Measurements from ENCODE around the gene HMG20B. TPM values are rescaled to one million over a fixed set of nuclear protein-coding genes. Genes with fewer than 3 reads are reported as not detected.

HMG20B gene
- total RNA-seq, 1 experiment from 2014 or later, result 121 TPM

- TF ChIP-seq ZBTB21 (CRISPR knock-in tag; IDR thresholded peaks at IDR 0.05; ENCODE audit: borderline replicate concordance), result no peak
- TF ChIP-seq USF1 (CRISPR knock-in tag; IDR thresholded peaks at IDR 0.05), result no peak
- no peak for TF ChIP-seq TP53 (CRISPR knock-in tag; IDR thresholded peaks at IDR 0.05)
- TF ChIP-seq OVOL2 (CRISPR knock-in tag; IDR thresholded peaks at IDR 0.05; ENCODE audit: borderline replicate concordance), result no peak
- TF ChIP-seq NFATC4 (CRISPR knock-in tag; IDR thresholded peaks at IDR 0.05), result no peak
- no peak for TF ChIP-seq MXD4 (CRISPR knock-in tag; IDR thresholded peaks at IDR 0.05; ENCODE audit: borderline replicate concordance)
- no peak for TF ChIP-seq JUN (CRISPR knock-in tag; IDR thresholded peaks at IDR 0.05)
- TF ChIP-seq ZNF138 (CRISPR knock-in tag; conservative IDR thresholded peaks at IDR 0.05), result no peak
- TF ChIP-seq KAT7 (CRISPR knock-in tag; IDR thresholded peaks at IDR 0.05; ENCODE audit: borderline replicate concordance), result no peak
- TF ChIP-seq ZNF671 (CRISPR knock-in tag; IDR thresholded peaks at IDR 0.05), result no peak
- no peak for TF ChIP-seq ZNF281 (CRISPR knock-in tag; IDR thresholded peaks at IDR 0.05)
- H3K36me3 Mint-ChIP-seq, result no peaks in the 10 kb centered on the region
- peaks cover 11% of the 10 kb centered on the region for H3K4me1 Mint-ChIP-seq
- H3K27ac Mint-ChIP-seq, result no peak overlapping the region
- ChIA-PET POLR2A (no interaction called here), CTCF (interaction anchor here (1.0 kb wide), 1 partner anchor 19 kb away, joined by 3 read pairs; the partner anchor contains the start of gene GIPC3)
- no peaks in the 10 kb centered on the region for H3K27me3 Mint-ChIP-seq (ENCODE audit: low read depth)
- H3K9me3 Mint-ChIP-seq, result no peaks in the 10 kb centered on the region
- DNase-seq (ENCODE audit: low spot score), result no peak
- no peak for ATAC-seq
- H3K4me3 Mint-ChIP-seq, result no peak overlapping the region
Measured at GRCh38 chr19:3604227-3604986, 31.7 kb downstream of the HMG20B start.

- TF ChIP-seq ZNF396 (CRISPR knock-in tag; IDR thresholded peaks at IDR 0.05; ENCODE audit: borderline replicate concordance) (no peak), CREM (CRISPR knock-in tag; IDR thresholded peaks at IDR 0.05) (no peak), ZNF219 (CRISPR knock-in tag; IDR thresholded peaks at IDR 0.05; ENCODE audit: borderline replicate concordance) (no peak), MXD4 (CRISPR knock-in tag; IDR thresholded peaks at IDR 0.05; ENCODE audit: borderline replicate concordance) (no peak)
- Mint-ChIP-seq H3K4me3 (no peak overlapping the region), H3K27ac (no peak overlapping the region), H3K4me1 (peaks cover 11% of the 10 kb centered on the region), H3K36me3 (no peaks in the 10 kb centered on the region), H3K27me3 (ENCODE audit: low read depth) (no peaks in the 10 kb centered on the region), H3K9me3 (no peaks in the 10 kb centered on the region)
- POLR2A ChIA-PET, result no interaction called here
- no peak for DNase-seq (ENCODE audit: low spot score)
- no peak for ATAC-seq
- CTCF ChIA-PET, result interaction anchor here (1.0 kb wide), 1 partner anchor 19 kb away, joined by 3 read pairs; the partner anchor contains the start of gene GIPC3
Measured at GRCh38 chr19:3604987-3605343, 32.2 kb downstream of the HMG20B start.

GRCh38 chr19:3605361-3605760, 32.6 kb downstream of the HMG20B start:
- no peak for TF ChIP-seq CREM (CRISPR knock-in tag; IDR thresholded peaks at IDR 0.05)
- no peak for TF ChIP-seq ZMAT4 (CRISPR knock-in tag; IDR thresholded peaks at IDR 0.05)
- no peak for TF ChIP-seq USF2 (CRISPR knock-in tag; IDR thresholded peaks at IDR 0.05)
- no peak for TF ChIP-seq ESRRA (CRISPR knock-in tag; IDR thresholded peaks at IDR 0.05; ENCODE audit: borderline replicate concordance)
- TF ChIP-seq ZNF416 (CRISPR knock-in tag; IDR thresholded peaks at IDR 0.05), result no peak
- no peak for TF ChIP-seq MLX (CRISPR knock-in tag; IDR thresholded peaks at IDR 0.05)
- TF ChIP-seq SP1 (CRISPR knock-in tag; conservative IDR thresholded peaks at IDR 0.05), result no peak
- TF ChIP-seq FOXP4 (CRISPR knock-in tag; IDR thresholded peaks at IDR 0.05), result no peak
- CTCF ChIA-PET, result no interaction called here
- Mint-ChIP-seq H3K36me3 (no peaks in the 10 kb centered on the region; the same call in 1 of the 2 replicates), H3K4me1 (peaks cover 11% of the 10 kb centered on the region), H3K4me3 (no peak overlapping the region), H3K27ac (no peak overlapping the region), H3K9me3 (no peaks in the 10 kb centered on the region), H3K27me3 (ENCODE audit: low read depth) (no peaks in the 10 kb centered on the region)
- ATAC-seq, result no peak
- POLR2A ChIA-PET, result no interaction called here
- no peak for DNase-seq (ENCODE audit: low spot score)

Data from WTC11 (cell line).